Ishikawa (cell line): ENCODE results near the gene VTA1.

Experiments
- CEBPB ChIP-seq: IDR thresholded peaks from 2 replicates; pipeline ENCODE4 v1.6.1; 2012
- CREB1 ChIP-seq: IDR thresholded peaks from 2 replicates; pipeline ENCODE4 v1.6.1; 2012; ENCODE audit warnings: low read depth
- EGR1 ChIP-seq: IDR thresholded peaks from 2 replicates; pipeline ENCODE4 v1.6.1; 2012
- EP300 ChIP-seq: IDR thresholded peaks from 2 replicates; pipeline ENCODE4 v1.6.1; 2012; ENCODE audit warnings: borderline replicate concordance
- FOXM1 ChIP-seq: IDR thresholded peaks from 2 replicates; pipeline ENCODE4 v1.6.1; 2012; ENCODE audit warnings: low read depth, borderline replicate concordance
- MAX ChIP-seq: IDR thresholded peaks from 2 replicates; pipeline ENCODE4 v1.6.1; 2012
- NFIC ChIP-seq: IDR thresholded peaks from 2 replicates; pipeline ENCODE4 v1.6.1; 2012
- RAD21 ChIP-seq: IDR thresholded peaks from 2 replicates; pipeline ENCODE4 v1.6.1; 2012; ENCODE audit warnings: low read depth
- REST ChIP-seq: IDR thresholded peaks from 2 replicates; pipeline ENCODE4 v1.6.1; 2012; ENCODE audit warnings: low read depth, mild to moderate bottlenecking
- TAF1 ChIP-seq: IDR thresholded peaks from 2 replicates; pipeline ENCODE4 v1.6.1; 2012; ENCODE audit warnings: low read depth, mild to moderate bottlenecking
- TCF12 ChIP-seq: IDR thresholded peaks from 2 replicates; pipeline ENCODE4 v1.6.1; 2012; ENCODE audit warnings: low read depth
- TEAD4 ChIP-seq: IDR thresholded peaks from 2 replicates; pipeline ENCODE4 v1.6.1; 2012
- USF1 ChIP-seq: IDR thresholded peaks from 2 replicates; pipeline ENCODE4 v1.6.1; 2012
- YY1 ChIP-seq: IDR thresholded peaks from 2 replicates; pipeline ENCODE4 v1.6.1; 2012; ENCODE audit warnings: low read depth
- ZBTB7A ChIP-seq: IDR thresholded peaks from 2 replicates; pipeline ENCODE4 v1.6.1; 2012; ENCODE audit warnings: low read depth

The VTA1 gene

GRCh38 chr6:142130814-142131213 lies 16.2 kb upstream of the VTA1 start:
- TF ChIP-seq FOXM1 = no peak

- TF ChIP-seq YY1 (no peak), REST (no peak), TEAD4 (no peak), TAF1 (no peak), ZBTB7A (no peak), RAD21 (no peak), EGR1 (no peak), FOXM1 (no peak), TCF12 (no peak), CEBPB (no peak)
Measured at GRCh38 chr6:142132625-142133024, 14.4 kb upstream of the VTA1 start, which contains the start of gene GJE1. TSS of gene GJE1 (plus strand) at chr6:142132925. CDS start at chr6:142133159, 234 bp downstream.

- TF ChIP-seq NFIC (no peak), EGR1 (no peak), TEAD4 (no peak), TAF1 (no peak), YY1 (no peak), CEBPB (no peak), TCF12 (no peak), CREB1 (no peak), MAX (no peak), EP300 (no peak), REST (no peak)
Measured at GRCh38 chr6:142138876-142139275, 8.2 kb upstream of the VTA1 start.

GRCh38 chr6:142152746-142153145 lies 5.7 kb downstream of the VTA1 start:
- no peak for TF ChIP-seq USF1
- no peak for TF ChIP-seq CREB1
- no peak for TF ChIP-seq CEBPB

GRCh38 chr6:142153196-142153595 lies 6.1 kb downstream of the VTA1 start:
- TF ChIP-seq ZBTB7A = no peak
- no peak for TF ChIP-seq YY1
- no peak for TF ChIP-seq FOXM1
- TF ChIP-seq REST = no peak
- no peak for TF ChIP-seq EGR1
- TF ChIP-seq RAD21 = no peak
- TF ChIP-seq EP300 = no peak
- TF ChIP-seq TAF1 = no peak
- no peak for TF ChIP-seq CEBPB

GRCh38 chr6:142154336-142154735 lies 7.3 kb downstream of the VTA1 start:
- TF ChIP-seq RAD21 (no peak), CEBPB (no peak), USF1 (no peak), REST (no peak), TAF1 (no peak), EP300 (no peak), MAX (no peak), TEAD4 (no peak), EGR1 (no peak), TCF12 (no peak), CREB1 (no peak), ZBTB7A (no peak), YY1 (no peak), NFIC (no peak), FOXM1 (no peak)
